Kidney (tissue), 14 donors: Measurements from ENCODE around the gene UNC13B. TPM values are rescaled to one million over a fixed set of nuclear protein-coding genes. Genes with fewer than 3 reads are reported as not detected.

ENCODE experiments used
- DNase-seq, 5 donors: peaks; one replicate each; pipeline ENCODE4 v3.0.0-alpha.2; 2013 to 2020
- FAIRE-seq: peaks from 2 replicates; lab custom pipeline; 2012; peaks lifted over from hg19 to GRCh38; lab: Jason Lieb, UNC
- H3K27ac ChIP-seq, 2 donors: one replicate each; pipeline ENCODE4 v1.7.0; 2013; ENCODE audit warnings: low read depth in 2 of 2, low read length in 2 of 2, inconsistent platforms in 1 of 2
- H3K27me3 ChIP-seq: one replicate; pipeline ENCODE4 v1.7.1; 2013; ENCODE audit warnings: low read length, inconsistent platforms; ENCODE audit not compliant: control insufficient read depth, insufficient read depth
- H3K36me3 ChIP-seq, 3 donors: one replicate each; pipeline versions ENCODE4 v1.7.0 to v1.7.1; 2013; ENCODE audit warnings: low read length in 3 of 3, control low read depth in 1 of 3, inconsistent platforms in 1 of 3; ENCODE audit not compliant: insufficient read depth in 3 of 3, control insufficient read depth in 2 of 3
- H3K4me1 ChIP-seq, 3 donors: one replicate each; pipeline versions ENCODE4 v1.7.0 to v1.7.1; 2013; ENCODE audit warnings: low read length in 3 of 3, inconsistent platforms in 1 of 3, low read depth in 1 of 3; ENCODE audit not compliant: control insufficient read depth in 2 of 3, insufficient read depth in 2 of 3
- H3K4me3 ChIP-seq, 3 donors: one replicate each; pipeline versions ENCODE4 v1.7.0 to v1.8.1; 2013; ENCODE audit warnings: low read length in 3 of 3, control low read depth in 1 of 3, inconsistent platforms in 1 of 3
- H3K9ac ChIP-seq, 3 donors: one replicate each; pipeline versions ENCODE4 v1.7.0 to v1.7.1; 2013; ENCODE audit warnings: low read length in 3 of 3, control low read depth in 1 of 3, inconsistent platforms in 1 of 3
- H3K9me3 ChIP-seq, 3 donors: one replicate each; pipeline versions ENCODE4 v1.7.0 to v1.7.1; 2013; ENCODE audit warnings: low read length in 3 of 3, control low read depth in 1 of 3, inconsistent platforms in 1 of 3; ENCODE audit not compliant: control insufficient read depth in 2 of 3, insufficient read depth in 1 of 3
- intact Hi-C: fragments of 100-400 bp; cut with DNase I; formaldehyde crosslinking; loops from one replicate; pipeline ENCODE4 v1.11.1; 2022
- polyA plus RNA-seq: library from polyadenylated mRNA; stranded (reverse); fragments of 350-450 nt; fragmentation: Illumina TruSeq; extraction: RNeasy Lipid Tissue Mini Kit (QIAGEN cat#74804); gene quantifications from one replicate; pipeline ENCODE4 v1.2.3, GENCODE V29; 2014; ENCODE audit warnings: low read depth, low replicate concordance; ENCODE audit not compliant: insufficient read depth
- total RNA-seq: library from RNA; stranded (reverse); fragmentation: NEBNext Ultra II Directional; extraction: Animal tissue kit (Norgen Biotek cat#: 25700); gene quantifications from one replicate; pipeline ENCODE4 v1.2.1, GENCODE V29; 2021
- TF ChIP-seq, protein P1 (sequence below): IDR thresholded peaks from 3 replicates; pipeline ENCODE4 v1.5.1; 2012; ENCODE audit warnings: mild to moderate bottlenecking, moderate library complexity, borderline replicate concordance; ENCODE audit not compliant: insufficient read depth; ENCODE audit errors: extremely low read depth
- donor health status: control.
- donor health status: control.
- donor health status: control.
- donor health status: control.
- donor health status: control.
- donor health status: DM: yes; HTN: yes; CAD: no.
- donor health status: Normal renal cell carcinoma (clear cell type).

UNC13B gene
- total and polyA plus RNA-seq, 2 donors from 2014 or later = 20.8 to 43.6 TPM

DNA sequence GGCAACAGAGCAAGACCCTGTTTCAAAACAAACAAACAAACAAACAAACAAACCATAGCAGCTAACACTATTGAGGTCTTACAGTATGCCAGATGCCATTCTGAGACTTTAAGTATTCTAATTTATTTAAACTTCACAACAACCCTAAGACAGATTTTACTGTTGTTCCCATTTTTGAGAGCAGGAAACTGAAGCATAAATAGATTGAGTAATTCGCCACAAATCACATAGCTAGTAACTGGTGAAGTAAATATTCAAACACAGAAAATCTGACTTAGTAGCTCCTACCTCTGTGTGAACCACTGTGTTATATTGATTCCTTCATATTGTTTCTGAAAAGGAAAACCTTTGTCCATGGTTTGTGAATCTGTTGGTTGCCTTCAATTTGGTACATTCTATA, 98.4 kb downstream of the UNC13B start:
- Histone ChIP-seq H3K9ac (no peak overlapping the region), H3K27me3 (no peaks in the 10 kb centered on the region), H3K4me1 (peaks cover 0 to 8% (median 0%) of the 10 kb centered on the region in 3 donors), H3K9me3 (no peaks in the 10 kb centered on the region), H3K27ac (no peak overlapping the region), H3K4me3 (no peak overlapping the region), H3K36me3 (no peaks in the 10 kb centered on the region)
- DNase-seq (no peak), FAIRE-seq (no peak)
- intact Hi-C loops = no loop called here
- TF ChIP-seq, protein P1, sequence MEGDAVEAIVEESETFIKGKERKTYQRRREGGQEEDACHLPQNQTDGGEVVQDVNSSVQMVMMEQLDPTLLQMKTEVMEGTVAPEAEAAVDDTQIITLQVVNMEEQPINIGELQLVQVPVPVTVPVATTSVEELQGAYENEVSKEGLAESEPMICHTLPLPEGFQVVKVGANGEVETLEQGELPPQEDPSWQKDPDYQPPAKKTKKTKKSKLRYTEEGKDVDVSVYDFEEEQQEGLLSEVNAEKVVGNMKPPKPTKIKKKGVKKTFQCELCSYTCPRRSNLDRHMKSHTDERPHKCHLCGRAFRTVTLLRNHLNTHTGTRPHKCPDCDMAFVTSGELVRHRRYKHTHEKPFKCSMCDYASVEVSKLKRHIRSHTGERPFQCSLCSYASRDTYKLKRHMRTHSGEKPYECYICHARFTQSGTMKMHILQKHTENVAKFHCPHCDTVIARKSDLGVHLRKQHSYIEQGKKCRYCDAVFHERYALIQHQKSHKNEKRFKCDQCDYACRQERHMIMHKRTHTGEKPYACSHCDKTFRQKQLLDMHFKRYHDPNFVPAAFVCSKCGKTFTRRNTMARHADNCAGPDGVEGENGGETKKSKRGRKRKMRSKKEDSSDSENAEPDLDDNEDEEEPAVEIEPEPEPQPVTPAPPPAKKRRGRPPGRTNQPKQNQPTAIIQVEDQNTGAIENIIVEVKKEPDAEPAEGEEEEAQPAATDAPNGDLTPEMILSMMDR = no peak

DNA sequence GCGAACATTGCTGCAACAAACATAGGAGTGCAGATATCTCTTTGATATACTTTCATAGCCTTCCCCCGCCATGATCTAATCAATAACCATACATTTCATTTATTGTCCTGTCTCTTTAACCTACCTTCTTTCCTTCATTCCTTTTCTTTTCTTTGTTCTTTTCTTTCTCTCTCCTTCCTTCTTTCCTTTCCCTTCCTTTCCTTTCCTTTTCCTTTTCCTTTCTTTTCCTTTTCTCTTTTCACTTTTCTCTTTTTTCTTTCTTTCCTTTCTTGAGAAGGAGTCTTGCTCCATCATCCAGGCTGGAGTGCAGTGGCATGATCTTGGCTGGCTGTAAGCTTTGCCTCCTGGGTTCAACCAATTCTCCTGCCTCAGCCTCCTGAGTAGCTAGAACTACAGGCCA, 100.3 kb downstream of the UNC13B start:
- no peaks in the 10 kb centered on the region for H3K9me3 ChIP-seq
- H3K4me3 ChIP-seq = no peak overlapping the region
- TF ChIP-seq, protein P1 = no peak
- H3K36me3 ChIP-seq = no peaks in the 10 kb centered on the region
- no peaks in the 10 kb centered on the region for H3K27me3 ChIP-seq
- no peak for DNase-seq
- H3K9ac ChIP-seq = no peak overlapping the region
- FAIRE-seq = no peak
- no peak overlapping the region for H3K27ac ChIP-seq
- H3K4me1 ChIP-seq = peaks cover 0 to 8% (median 0%) of the 10 kb centered on the region in 3 donors
- intact Hi-C loops = no loop called here

DNA sequence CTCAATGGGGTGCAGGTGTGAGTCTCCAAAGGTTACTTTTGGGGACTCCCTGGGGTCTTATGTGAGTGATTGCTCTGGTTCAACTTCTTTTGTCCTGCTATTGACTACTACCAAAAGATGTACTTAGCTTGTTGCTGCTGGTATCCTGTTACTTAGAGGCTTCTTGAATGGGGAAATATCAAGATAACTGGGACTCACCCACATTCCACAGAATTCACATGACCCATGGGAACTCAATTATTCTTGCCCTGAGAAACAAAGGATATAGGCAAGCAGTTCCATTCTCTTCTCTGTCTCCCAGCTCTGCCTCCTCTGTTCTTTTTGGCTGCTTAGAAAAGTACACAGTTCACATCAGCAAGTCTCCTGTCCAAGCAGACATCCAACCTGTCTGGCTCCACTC, 105.9 kb downstream of the UNC13B start:
- no peak for DNase-seq
- Histone ChIP-seq H3K27me3 (no peaks in the 10 kb centered on the region), H3K4me1 (no peaks in the 10 kb centered on the region), H3K36me3 (no peaks in the 10 kb centered on the region), H3K9me3 (no peaks in the 10 kb centered on the region), H3K9ac (no peak overlapping the region), H3K27ac (no peak overlapping the region), H3K4me3 (no peak overlapping the region)
- intact Hi-C loops = no loop called here
- TF ChIP-seq, protein P1 = no peak
- no peak for FAIRE-seq

DNA sequence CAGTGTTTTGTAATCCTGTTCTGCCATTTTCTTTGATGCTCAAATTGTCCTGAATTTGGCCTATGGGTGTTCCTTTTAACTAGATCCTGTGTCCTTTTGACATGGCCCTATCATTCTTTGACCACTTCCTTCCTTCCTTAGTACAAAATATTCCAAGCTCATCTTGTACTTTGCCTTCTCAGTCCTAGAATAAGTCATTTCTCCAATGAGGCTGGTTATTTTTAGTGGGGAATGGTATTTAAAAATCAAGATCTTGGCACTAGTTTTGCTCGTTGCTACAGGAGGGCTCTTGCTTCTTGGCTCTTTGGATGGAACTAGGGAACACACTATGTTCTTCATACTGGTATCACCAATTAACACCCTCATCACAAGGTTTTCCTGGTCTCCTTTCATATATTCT, 108.1 kb downstream of the UNC13B start:
- Histone ChIP-seq H3K9ac (no peak overlapping the region), H3K36me3 (no peaks in the 10 kb centered on the region), H3K4me3 (no peak overlapping the region), H3K27ac (peak overlapping the region in 1 of 2 donors; percentile 72), H3K4me1 (no peaks in the 10 kb centered on the region), H3K9me3 (no peaks in the 10 kb centered on the region), H3K27me3 (no peaks in the 10 kb centered on the region)
- DNase-seq (no peak), FAIRE-seq (no peak)
- TF ChIP-seq, protein P1 = no peak
- intact Hi-C loops = no loop called here
